HCT116 (cell line): ENCODE measurements around the gene RIN3. TPM values are rescaled to one million over a fixed set of nuclear protein-coding genes. Genes with fewer than 3 reads are reported as not detected.

Experiments used
- ATAC-seq: fragments of 200-7000 bp; cut with Tn5 transposase; 2 replicates; pipeline ENCODE4 v1.9.1; 2020; ENCODE audit warnings: mild to moderate bottlenecking, moderate library complexity
- BruUV-seq: library from RNA; stranded (reverse); fragments of 400-500 nt; replicated peaks from 2 replicates; lab custom pipeline; 2021; lab: Mats Ljungman, UMichigan
- CTCF ChIA-PET: fragments of 300-600 bp; sonication (Branson Sonifier 250); formaldehyde crosslinking; loops from one replicate; lab custom pipeline; 2021; ENCODE audit warnings: antibody characterized with exemption; lab: Charles Lee
- POLR2A ChIA-PET: fragments of 300-600, 350-600 bp; sonication (Branson Sonifier 250); formaldehyde crosslinking; loops from one replicate; lab custom pipeline; 2021; ENCODE audit warnings: antibody characterized with exemption; lab: Charles Lee
- RAD21 ChIA-PET, 2 experiments: fragments of 300-600 bp; sonication (Branson Sonifier 250); formaldehyde crosslinking; loops; one replicate each; lab custom pipeline; 2023; ENCODE audit warnings: low total read pairs in 2 of 2; ENCODE audit not compliant: uncharacterized antibody in 2 of 2, unreplicated experiment in 2 of 2, low non-redundant PET in 1 of 2; lab: Charles Lee
- DNase-seq: peaks from one replicate; pipeline ENCODE4 v3.0.0-alpha.2; 2010; ENCODE audit warnings: low read depth, low spot score
- H2AFZ ChIP-seq: fragments of 200-600 bp; shearing (Covaris generic), sonication (generic); 2 replicates; pipeline ENCODE4 v1.6.1; 2017; ENCODE audit warnings: low read depth, mixed run types, mixed read lengths, antibody characterized with exemption, low read length; ENCODE audit not compliant: poor library complexity, severe bottlenecking
- H3K27ac ChIP-seq: 2 replicates; pipeline ENCODE4 v1.5.1; 2012; ENCODE audit warnings: low read depth, low read length
- H3K27me3 ChIP-seq: fragments of 200-600 bp; sonication (generic); 2 replicates; pipeline ENCODE4 v1.6.1; 2016; ENCODE audit warnings: mixed run types, low read length, mixed read lengths; ENCODE audit not compliant: insufficient read depth
- H3K36me3 ChIP-seq, 2 experiments: fragments of 200-500 bp in 1 of 2; fragments of 200-600 bp in 1 of 2; sonication (Bioruptor generic) in 1 of 2; sonication (generic) in 1 of 2; 2 replicates each; pipeline versions ENCODE4 v1.5.1 to v1.6.1; 2014 to 2016; ENCODE audit warnings: low read length in 2 of 2, inconsistent platforms in 1 of 2, mixed read lengths in 1 of 2, mixed run types in 1 of 2; ENCODE audit not compliant: insufficient read depth in 2 of 2, control insufficient read depth in 1 of 2
- H3K4me1 ChIP-seq, 2 experiments: fragments of 200-600 bp in 1 of 2; sonication (generic) in 1 of 2; 2 replicates each; pipeline versions ENCODE4 v1.5.1 to v1.6.1; 2012 to 2017; ENCODE audit warnings: low read length in 2 of 2, inconsistent platforms in 1 of 2, mild to moderate bottlenecking in 1 of 2, mixed read lengths in 1 of 2, mixed run types in 1 of 2, moderate library complexity in 1 of 2; ENCODE audit not compliant: insufficient read depth in 2 of 2, control insufficient read depth in 1 of 2
- H3K4me2 ChIP-seq: fragments of 200-600 bp; sonication (generic); 2 replicates; pipeline ENCODE4 v1.6.1; 2017; ENCODE audit warnings: mixed run types, low read length, mixed read lengths
- H3K4me3 ChIP-seq, 2 experiments: fragments of 200-600 bp in 1 of 2; sonication (generic) in 1 of 2; replicated peaks in 1 of 2; 2 replicates each; pipeline ENCODE4 v1.5.1; 2011 to 2016; ENCODE audit warnings: low read length in 2 of 2, control low read depth in 1 of 2, low read depth in 1 of 2, mild to moderate bottlenecking in 1 of 2, mixed read lengths in 1 of 2, mixed run types in 1 of 2
- H3K79me2 ChIP-seq: fragments of 200-600 bp; sonication (generic); 2 replicates; pipeline ENCODE4 v1.6.1; 2017; ENCODE audit warnings: mild to moderate bottlenecking, mixed run types, low read length, moderate library complexity, mixed read lengths; ENCODE audit not compliant: insufficient read depth
- H3K9ac ChIP-seq: fragments of 200-600 bp; sonication (generic); 2 replicates; pipeline ENCODE4 v1.6.1; 2016; ENCODE audit warnings: low read length, mixed read lengths
- H3K9me2 ChIP-seq: fragments of 200-600 bp; sonication (generic), shearing (Covaris generic); 2 replicates; pipeline ENCODE4 v1.6.1; 2017; ENCODE audit warnings: mixed run types, mild to moderate bottlenecking, moderate library complexity; ENCODE audit not compliant: insufficient read depth
- H3K9me3 ChIP-seq, 2 experiments: fragments of 200-500 bp in 1 of 2; fragments of 200-600 bp in 1 of 2; sonication (Bioruptor generic) in 1 of 2; sonication (generic) in 1 of 2; 2 replicates each; pipeline ENCODE4 v1.6.1; 2014 to 2017; ENCODE audit warnings: low read length in 2 of 2, mixed read lengths in 2 of 2, inconsistent platforms in 1 of 2, low read depth in 1 of 2, mild to moderate bottlenecking in 1 of 2, mixed run types in 1 of 2, moderate library complexity in 1 of 2; ENCODE audit not compliant: control insufficient read depth in 1 of 2, insufficient read depth in 1 of 2
- H4K20me1 ChIP-seq: fragments of 200-600 bp; sonication (generic), shearing (Covaris generic); 2 replicates; pipeline ENCODE4 v1.6.1; 2017; ENCODE audit warnings: mixed run types, mild to moderate bottlenecking, moderate library complexity; ENCODE audit not compliant: insufficient read depth
- CBX3 ChIP-seq: IDR thresholded peaks from 2 replicates; pipeline ENCODE4 v1.6.1; 2012; ENCODE audit warnings: low read depth
- EGR1 ChIP-seq: IDR thresholded peaks from 2 replicates; pipeline ENCODE4 v1.6.1; 2012; ENCODE audit warnings: low read depth
- ELF1 ChIP-seq: IDR thresholded peaks from 2 replicates; pipeline ENCODE4 v1.6.1; 2012; ENCODE audit warnings: low read depth, borderline replicate concordance
- EZH2 ChIP-seq: fragments of 200-600 bp; sonication (generic); IDR thresholded peaks from 2 replicates; pipeline ENCODE4 v1.6.1; 2017; ENCODE audit warnings: antibody characterized with exemption, mixed run types
- FOSL1 ChIP-seq: IDR thresholded peaks from 2 replicates; pipeline ENCODE4 v1.6.1; 2012; ENCODE audit warnings: low read depth
- POLR2A ChIP-seq: IDR thresholded peaks from 2 replicates; pipeline ENCODE4 v1.7.0; 2011; ENCODE audit warnings: borderline replicate concordance; ENCODE audit not compliant: insufficient read depth, insufficient read length; ENCODE audit errors: extremely low read depth
- POLR2AphosphoS5 ChIP-seq: IDR thresholded peaks from 2 replicates; pipeline ENCODE4 v1.6.1; 2011; ENCODE audit warnings: mild to moderate bottlenecking, low read depth, low read length, moderate library complexity
- RAD21 ChIP-seq: IDR thresholded peaks from 2 replicates; pipeline ENCODE4 v1.6.1; 2012; ENCODE audit warnings: low read depth, mild to moderate bottlenecking
- SIN3A ChIP-seq: IDR thresholded peaks from 2 replicates; pipeline ENCODE4 v1.6.1; 2012; ENCODE audit warnings: low read depth
- SP1 ChIP-seq: IDR thresholded peaks from 2 replicates; pipeline ENCODE4 v1.6.1; 2012; ENCODE audit warnings: low read depth
- SRF ChIP-seq: IDR thresholded peaks from 2 replicates; pipeline ENCODE4 v1.6.1; 2012; ENCODE audit warnings: low read depth
- TCF7L2 ChIP-seq: IDR thresholded peaks from 2 replicates; pipeline ENCODE4 v1.7.0; 2011; ENCODE audit warnings: borderline replicate concordance, inconsistent platforms; ENCODE audit not compliant: insufficient read depth, insufficient read length; ENCODE audit errors: extremely low read depth
- YY1 ChIP-seq: IDR thresholded peaks from 2 replicates; pipeline ENCODE4 v1.6.1; 2011; ENCODE audit warnings: low read length, low read depth, moderate library complexity, mild to moderate bottlenecking; ENCODE audit not compliant: insufficient replicate concordance; ENCODE audit errors: extremely low read depth
- ZFX ChIP-seq: fragments of 450-650 bp; IDR thresholded peaks from 2 replicates; pipeline ENCODE4 v1.6.1; 2017
- ZNF274 ChIP-seq: fragments of 200-500 bp; sonication (Bioruptor generic); IDR thresholded peaks from 2 replicates; pipeline ENCODE4 v1.6.1; 2014; ENCODE audit warnings: mild to moderate bottlenecking, low read depth, low read length, inconsistent platforms
- intact Hi-C: fragments of 100-400 bp; cut with micrococcal nuclease; formaldehyde crosslinking; loops from 2 replicates; pipeline ENCODE4 v1.10.0; 2022
- total RNA-seq: library from RNA; stranded (reverse); gene quantifications from one replicate; pipeline ENCODE4 v1.2.1, GENCODE V29; 2021; ENCODE audit not compliant: unreplicated experiment
- TF ChIP-seq, protein P1 (sequence below): IDR thresholded peaks from 2 replicates; pipeline ENCODE4 v1.6.1; 2012
- TF ChIP-seq, protein P2 (sequence below): IDR thresholded peaks from 2 replicates; pipeline ENCODE4 v1.6.1; 2012; ENCODE audit warnings: low read depth

Gene RIN3
- total RNA-seq, 1 experiment from 2014 or later: 22.2 TPM

DNA sequence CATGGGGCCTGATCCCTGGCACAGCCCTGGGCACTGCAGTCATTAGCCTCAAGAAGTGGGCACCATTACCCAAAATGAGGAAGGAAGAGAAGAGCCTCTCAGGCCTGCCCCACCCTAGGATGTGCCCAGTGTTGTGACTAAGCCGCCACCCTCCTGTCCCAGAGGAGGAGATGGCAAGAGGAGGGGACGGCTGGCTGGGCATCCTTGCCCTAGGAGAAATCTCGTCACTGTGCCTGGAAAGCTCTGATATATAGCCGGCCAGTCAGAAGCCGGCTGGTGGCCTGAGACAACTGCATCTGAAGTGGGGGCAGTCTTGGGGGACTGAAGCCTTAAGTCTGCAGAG, 119.7 kb downstream of the RIN3 start:
- BruUV-seq: no TSS peak
- H3K9ac ChIP-seq: no peak overlapping the region
- ChIA-PET RAD21 (no interaction called here), POLR2A (no interaction called here), CTCF (no interaction called here)
- H3K9me2 ChIP-seq: no peaks in the 10 kb centered on the region
- H3K27me3 ChIP-seq: no peaks in the 10 kb centered on the region
- ATAC-seq: peak; percentile 40; the same call in 1 of the 2 replicates
- H3K36me3 ChIP-seq: no peaks in the 10 kb centered on the region
- no peak overlapping the region for H3K4me2 ChIP-seq
- no peak for TF ChIP-seq ZNF274
- TF ChIP-seq CBX3: no peak
- TF ChIP-seq POLR2AphosphoS5: no peak
- TF ChIP-seq EZH2: no peak
- TF ChIP-seq SRF: no peak
- no peak for TF ChIP-seq YY1
- no peak for TF ChIP-seq POLR2A
- TF ChIP-seq, all 23 proteins: peak for 0
- DNase-seq: no peak
- Histone ChIP-seq H3K9me3 (no peaks in the 10 kb centered on the region; a peak in 1 of 4 replicates), H3K79me2 (no peaks in the 10 kb centered on the region), H2AFZ (no peak overlapping the region), H4K20me1 (no peaks in the 10 kb centered on the region), H3K4me1 (peaks cover 0 to 25% of the 10 kb centered on the region in 2 experiments; a peak in 3 of 4 replicates), H3K27ac (no peak overlapping the region), H3K4me3 (no peak overlapping the region)
- intact Hi-C loops: no loop called here

DNA sequence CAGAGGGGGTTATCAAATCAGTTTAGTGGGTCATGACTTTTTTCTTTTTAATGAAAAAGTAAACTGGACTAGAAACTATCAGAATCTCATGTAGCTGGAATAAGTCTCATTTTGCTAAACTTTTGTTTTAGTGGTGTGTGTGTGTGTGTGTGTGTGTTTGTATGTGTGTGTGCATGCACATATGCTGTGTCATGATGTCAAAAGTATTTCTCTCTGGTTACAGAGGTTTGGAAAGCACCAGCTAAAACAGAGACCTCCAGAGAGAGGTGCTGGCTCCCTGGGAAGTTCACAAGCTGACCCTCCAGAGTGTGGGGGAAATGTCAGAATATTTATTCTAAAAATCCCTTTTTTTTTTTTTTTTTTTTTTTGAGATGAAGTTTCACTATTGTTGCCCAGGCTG, 120.1 kb downstream of the RIN3 start:
- no peaks in the 10 kb centered on the region for H3K9me3 ChIP-seq
- ChIA-PET CTCF (no interaction called here), RAD21 (no interaction called here), POLR2A (no interaction called here)
- DNase-seq (no peak), ATAC-seq (no peak)
- no peak overlapping the region for H3K4me3 ChIP-seq
- no peaks in the 10 kb centered on the region for H3K9me2 ChIP-seq
- no peak overlapping the region for H2AFZ ChIP-seq
- H4K20me1 ChIP-seq: no peaks in the 10 kb centered on the region
- no peaks in the 10 kb centered on the region for H3K27me3 ChIP-seq
- H3K9ac ChIP-seq: no peak overlapping the region
- H3K27ac ChIP-seq: no peak overlapping the region
- TF ChIP-seq CBX3 (no peak), RAD21 (no peak), ELF1 (no peak), FOSL1 (no peak), EGR1 (no peak), ZNF274 (no peak), SRF (no peak), EZH2 (no peak), ZFX (no peak), SIN3A (no peak), SP1 (no peak), YY1 (no peak), POLR2A (no peak), TCF7L2 (no peak)
- TF ChIP-seq, protein P1, sequence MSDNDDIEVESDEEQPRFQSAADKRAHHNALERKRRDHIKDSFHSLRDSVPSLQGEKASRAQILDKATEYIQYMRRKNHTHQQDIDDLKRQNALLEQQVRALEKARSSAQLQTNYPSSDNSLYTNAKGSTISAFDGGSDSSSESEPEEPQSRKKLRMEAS: no peak
- TF ChIP-seq, protein P2, sequence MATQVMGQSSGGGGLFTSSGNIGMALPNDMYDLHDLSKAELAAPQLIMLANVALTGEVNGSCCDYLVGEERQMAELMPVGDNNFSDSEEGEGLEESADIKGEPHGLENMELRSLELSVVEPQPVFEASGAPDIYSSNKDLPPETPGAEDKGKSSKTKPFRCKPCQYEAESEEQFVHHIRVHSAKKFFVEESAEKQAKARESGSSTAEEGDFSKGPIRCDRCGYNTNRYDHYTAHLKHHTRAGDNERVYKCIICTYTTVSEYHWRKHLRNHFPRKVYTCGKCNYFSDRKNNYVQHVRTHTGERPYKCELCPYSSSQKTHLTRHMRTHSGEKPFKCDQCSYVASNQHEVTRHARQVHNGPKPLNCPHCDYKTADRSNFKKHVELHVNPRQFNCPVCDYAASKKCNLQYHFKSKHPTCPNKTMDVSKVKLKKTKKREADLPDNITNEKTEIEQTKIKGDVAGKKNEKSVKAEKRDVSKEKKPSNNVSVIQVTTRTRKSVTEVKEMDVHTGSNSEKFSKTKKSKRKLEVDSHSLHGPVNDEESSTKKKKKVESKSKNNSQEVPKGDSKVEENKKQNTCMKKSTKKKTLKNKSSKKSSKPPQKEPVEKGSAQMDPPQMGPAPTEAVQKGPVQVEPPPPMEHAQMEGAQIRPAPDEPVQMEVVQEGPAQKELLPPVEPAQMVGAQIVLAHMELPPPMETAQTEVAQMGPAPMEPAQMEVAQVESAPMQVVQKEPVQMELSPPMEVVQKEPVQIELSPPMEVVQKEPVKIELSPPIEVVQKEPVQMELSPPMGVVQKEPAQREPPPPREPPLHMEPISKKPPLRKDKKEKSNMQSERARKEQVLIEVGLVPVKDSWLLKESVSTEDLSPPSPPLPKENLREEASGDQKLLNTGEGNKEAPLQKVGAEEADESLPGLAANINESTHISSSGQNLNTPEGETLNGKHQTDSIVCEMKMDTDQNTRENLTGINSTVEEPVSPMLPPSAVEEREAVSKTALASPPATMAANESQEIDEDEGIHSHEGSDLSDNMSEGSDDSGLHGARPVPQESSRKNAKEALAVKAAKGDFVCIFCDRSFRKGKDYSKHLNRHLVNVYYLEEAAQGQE: no peak
- TF ChIP-seq, all 23 proteins: peak for 0
- no peaks in the 10 kb centered on the region for H3K79me2 ChIP-seq
- no TSS peak for BruUV-seq
- H3K36me3 ChIP-seq: no peaks in the 10 kb centered on the region
- peaks cover 0 to 25% of the 10 kb centered on the region in 2 experiments; a peak in 3 of 4 replicates for H3K4me1 ChIP-seq
- intact Hi-C loops: no loop called here
- no peak overlapping the region for H3K4me2 ChIP-seq
